ENCODE data around the gene CTAGE15.
"Not testable (repeated sequence)": the region's sequence is repeated elsewhere in the genome, so short reads cannot be mapped to it uniquely, and the experiment has no call there.

GRCh38 chr7:143531932-143532331, 39.7 kb upstream of the CTAGE15 start:
- TF ChIP-seq, protein P1, sequence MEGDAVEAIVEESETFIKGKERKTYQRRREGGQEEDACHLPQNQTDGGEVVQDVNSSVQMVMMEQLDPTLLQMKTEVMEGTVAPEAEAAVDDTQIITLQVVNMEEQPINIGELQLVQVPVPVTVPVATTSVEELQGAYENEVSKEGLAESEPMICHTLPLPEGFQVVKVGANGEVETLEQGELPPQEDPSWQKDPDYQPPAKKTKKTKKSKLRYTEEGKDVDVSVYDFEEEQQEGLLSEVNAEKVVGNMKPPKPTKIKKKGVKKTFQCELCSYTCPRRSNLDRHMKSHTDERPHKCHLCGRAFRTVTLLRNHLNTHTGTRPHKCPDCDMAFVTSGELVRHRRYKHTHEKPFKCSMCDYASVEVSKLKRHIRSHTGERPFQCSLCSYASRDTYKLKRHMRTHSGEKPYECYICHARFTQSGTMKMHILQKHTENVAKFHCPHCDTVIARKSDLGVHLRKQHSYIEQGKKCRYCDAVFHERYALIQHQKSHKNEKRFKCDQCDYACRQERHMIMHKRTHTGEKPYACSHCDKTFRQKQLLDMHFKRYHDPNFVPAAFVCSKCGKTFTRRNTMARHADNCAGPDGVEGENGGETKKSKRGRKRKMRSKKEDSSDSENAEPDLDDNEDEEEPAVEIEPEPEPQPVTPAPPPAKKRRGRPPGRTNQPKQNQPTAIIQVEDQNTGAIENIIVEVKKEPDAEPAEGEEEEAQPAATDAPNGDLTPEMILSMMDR (IDR thresholded peaks at IDR 0.05): not testable (repeated sequence)
- not testable (repeated sequence) for TF ChIP-seq POLR2A (IDR thresholded peaks at IDR 0.05; ENCODE audit: low read depth)
